Mesothelial cell of epicardium (in vitro differentiated cells): ENCODE measurements around the gene RPL34. TPM values are rescaled to one million over a fixed set of nuclear protein-coding genes. Genes with fewer than 3 reads are reported as not detected.

Experiments used
- DNase-seq, 2 experiments: peaks; one replicate each; pipeline ENCODE4 v3.0.0; 2021; ENCODE audit warnings: low spot score in 2 of 2; ENCODE audit not compliant: unreplicated experiment in 2 of 2
- H3K27ac Mint-ChIP-seq: 2 replicates; pipeline ENCODE4 v1.8.0; 2021; ENCODE audit warnings: mixed read lengths
- H3K27me3 Mint-ChIP-seq: 2 replicates; pipeline ENCODE4 v1.8.0; 2021; ENCODE audit warnings: low read depth, mixed read lengths
- H3K36me3 Mint-ChIP-seq: 2 replicates; pipeline ENCODE4 v1.8.0; 2021; ENCODE audit warnings: mixed read lengths
- H3K4me1 Mint-ChIP-seq: 2 replicates; pipeline ENCODE4 v1.8.0; 2021; ENCODE audit warnings: mixed read lengths
- H3K4me3 Mint-ChIP-seq: 2 replicates; pipeline ENCODE4 v1.8.0; 2021; ENCODE audit warnings: mild to moderate bottlenecking, moderate library complexity, mixed read lengths
- H3K9me3 Mint-ChIP-seq: 2 replicates; pipeline ENCODE4 v1.8.0; 2021; ENCODE audit warnings: mixed read lengths
- CTCF ChIP-seq: fragments of 200-600 bp; sonication (generic); IDR thresholded peaks from one replicate; pipeline ENCODE4 v1.5.0; 2021; ENCODE audit warnings: antibody characterized with exemption; ENCODE audit not compliant: unreplicated experiment
- total RNA-seq: library from RNA; stranded (reverse); gene quantifications from 3 replicates; pipeline ENCODE4 v1.2.1, GENCODE V29; 2021

RPL34 gene
- 1,479 to 1,578 TPM (median 1,522 TPM) in 3 replicates for total RNA-seq

DNA sequence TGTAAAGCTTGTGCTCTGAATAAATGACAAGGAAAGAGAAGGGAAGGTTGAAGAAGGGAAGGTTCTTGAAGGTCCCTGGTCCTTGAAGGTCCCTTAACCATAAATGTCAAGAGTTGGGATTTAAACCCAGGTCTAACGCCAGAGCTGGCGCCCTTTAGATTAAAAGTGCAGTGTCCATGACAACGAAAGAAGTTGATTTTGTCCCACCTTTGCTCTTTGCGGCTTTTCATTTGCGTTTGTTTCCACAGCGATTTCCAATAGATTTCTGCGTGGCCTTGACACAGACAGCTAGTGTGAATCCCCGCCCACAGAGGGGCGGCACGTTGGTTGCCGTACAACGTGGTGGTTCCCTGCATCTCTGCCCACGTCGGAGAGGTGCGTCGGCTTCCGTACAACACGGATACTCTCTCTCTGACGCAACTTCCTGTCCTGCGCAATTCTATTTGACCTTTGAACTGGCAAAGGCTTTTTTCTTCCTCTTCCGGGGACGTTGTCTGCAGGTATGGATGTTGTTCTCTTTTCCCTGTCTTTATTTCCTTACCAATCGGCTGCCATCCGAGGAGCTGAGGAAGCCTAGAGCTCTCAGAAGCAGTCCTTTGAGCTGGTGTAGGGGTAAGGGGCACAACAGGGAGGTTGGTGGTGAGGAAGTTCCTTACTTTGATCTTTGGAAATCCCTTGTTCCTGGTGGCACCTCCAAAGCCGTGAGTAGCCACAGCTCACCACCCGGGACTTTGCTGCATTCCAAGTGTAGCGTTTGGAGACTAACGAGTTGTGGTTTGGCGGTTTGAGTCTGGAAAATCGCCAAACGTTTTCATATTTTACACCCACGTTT is at the start of gene RPL34:
Gene RPL34, plus strand, starts transcription at position 476 of the 832 bp plus-strand sequence. CDS start 1,384 bp downstream, outside the sequence.
- H3K27ac Mint-ChIP-seq = peak within 1 kb of the TSS; percentile 98
- peak; percentile 85 to 93 for DNase-seq
- H3K9me3 Mint-ChIP-seq = peaks cover 8% of the 10 kb centered on the region
- H3K27me3 Mint-ChIP-seq = no peaks in the 10 kb centered on the region
- no peak for TF ChIP-seq CTCF
- peak within 1 kb of the TSS; percentile 95 for H3K4me3 Mint-ChIP-seq
- H3K36me3 Mint-ChIP-seq = peaks cover 36% of the 10 kb centered on the region
- H3K4me1 Mint-ChIP-seq = peaks cover 45% of the 10 kb centered on the region

GRCh38 chr4:108570993-108571569 is 49.3 kb upstream of the RPL34 start:
- Mint-ChIP-seq H3K4me3 (no peak overlapping the region), H3K27me3 (peaks cover 3% of the 10 kb centered on the region), H3K27ac (no peak overlapping the region), H3K36me3 (no peaks in the 10 kb centered on the region), H3K4me1 (no peaks in the 10 kb centered on the region), H3K9me3 (no peaks in the 10 kb centered on the region)
- no peak for TF ChIP-seq CTCF
- no peak for DNase-seq

DNA sequence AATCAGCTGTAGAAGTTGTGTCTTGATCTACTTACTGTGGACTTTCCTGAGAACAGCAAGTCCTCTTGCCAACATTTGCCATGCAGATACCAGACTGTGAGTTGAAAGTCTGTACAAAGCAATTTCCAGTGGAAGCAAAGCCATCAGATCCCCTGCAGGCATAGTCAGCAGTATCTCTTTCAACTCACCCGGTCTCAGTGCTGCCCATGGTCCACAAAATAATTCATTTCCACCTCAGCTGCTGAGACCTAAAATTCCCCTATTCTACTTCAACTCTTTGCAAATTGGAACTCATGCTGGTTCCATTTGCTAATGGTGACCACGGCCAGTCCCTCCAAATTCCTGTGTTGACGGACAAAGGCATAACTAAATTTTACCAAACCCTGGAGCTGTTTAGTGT is 46.0 kb upstream of the RPL34 start:
- Mint-ChIP-seq H3K27me3 (peaks cover 3% of the 10 kb centered on the region), H3K4me1 (no peaks in the 10 kb centered on the region), H3K9me3 (no peaks in the 10 kb centered on the region), H3K27ac (no peak overlapping the region), H3K36me3 (no peaks in the 10 kb centered on the region), H3K4me3 (no peak overlapping the region)
- no peak for TF ChIP-seq CTCF
- DNase-seq = no peak

DNA sequence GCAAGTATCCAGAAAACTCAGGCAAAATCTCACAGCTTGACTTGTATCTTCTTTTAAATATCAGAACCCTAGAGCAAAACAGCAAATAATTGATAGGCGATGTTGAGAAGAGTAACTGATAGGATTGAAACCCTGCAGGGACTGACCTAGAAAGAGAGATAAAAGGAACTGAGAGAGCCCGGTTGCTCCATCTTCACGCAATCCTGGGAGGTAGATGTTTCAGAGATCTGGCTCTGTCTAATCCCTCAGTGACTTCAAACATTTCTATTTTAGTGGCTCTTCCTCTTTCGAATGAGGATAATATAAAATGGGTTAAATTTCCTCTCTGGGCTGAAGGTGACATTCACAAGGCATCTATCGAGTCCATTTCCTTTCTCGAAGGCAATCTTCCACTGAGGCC is 39.3 kb upstream of the RPL34 start:
- Mint-ChIP-seq H3K9me3 (no peaks in the 10 kb centered on the region), H3K4me1 (no peaks in the 10 kb centered on the region), H3K36me3 (no peaks in the 10 kb centered on the region), H3K27me3 (no peaks in the 10 kb centered on the region), H3K4me3 (no peak overlapping the region), H3K27ac (no peak overlapping the region)
- no peak for DNase-seq
- no peak for TF ChIP-seq CTCF

DNA sequence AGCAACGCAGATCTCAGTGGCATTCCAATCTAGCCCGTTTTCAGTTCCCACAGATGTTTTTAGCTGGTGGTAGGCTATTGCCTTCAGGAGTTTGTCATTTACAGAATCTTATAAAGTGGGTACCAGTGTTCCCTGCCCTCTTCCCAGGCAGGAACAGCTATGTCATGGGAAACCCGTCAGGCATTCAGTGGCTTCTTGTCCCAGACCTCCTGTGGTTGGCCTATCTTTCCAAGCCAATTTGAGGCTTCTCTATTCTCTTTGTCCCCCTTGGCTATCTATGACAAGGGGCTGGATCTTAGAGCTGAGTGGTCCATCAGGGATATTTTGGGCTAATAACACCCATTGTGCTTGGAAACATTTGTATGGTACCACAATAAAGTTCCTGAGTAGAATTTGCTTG is 33.6 kb upstream of the RPL34 start:
- no peak overlapping the region for H3K4me3 Mint-ChIP-seq
- no peaks in the 10 kb centered on the region for H3K9me3 Mint-ChIP-seq
- H3K4me1 Mint-ChIP-seq = peaks cover 15% of the 10 kb centered on the region
- DNase-seq = no peak
- no peaks in the 10 kb centered on the region for H3K36me3 Mint-ChIP-seq
- TF ChIP-seq CTCF = no peak
- H3K27ac Mint-ChIP-seq = no peak overlapping the region
- H3K27me3 Mint-ChIP-seq = no peaks in the 10 kb centered on the region
